Peyer's patch (tissue), 4 donors: ENCODE measurements around the gene CSTB. TPM values are rescaled to one million over a fixed set of nuclear protein-coding genes. Genes with fewer than 3 reads are reported as not detected.

Experiments
- DNase-seq, 3 donors: peaks; one replicate each; pipeline ENCODE4 v3.0.0-alpha.2; 2017 to 2019
- H3K27ac ChIP-seq, 4 donors: fragments of 200-600 bp; sonication (generic); one replicate each; pipeline ENCODE4 v1.5.1; 2016 to 2019
- H3K27me3 ChIP-seq, 2 donors: fragments of 200-600 bp; sonication (generic); one replicate each; pipeline ENCODE4 v1.5.1; 2019
- H3K36me3 ChIP-seq, 3 donors: fragments of 200-600 bp; sonication (generic); one replicate each; pipeline ENCODE4 v1.5.1; 2016 to 2019
- H3K4me1 ChIP-seq, 4 donors: fragments of 200-600 bp; sonication (generic); one replicate each; pipeline ENCODE4 v1.5.1; 2016 to 2019
- H3K4me3 ChIP-seq, 4 donors: fragments of 200-600 bp; sonication (generic); 1 replicate in 3 of 4; 2 replicates in 1 of 4; pipeline ENCODE4 v1.5.1; 2016 to 2019; ENCODE audit warnings: mild to moderate bottlenecking in 1 of 4
- H3K9me3 ChIP-seq, 4 donors: fragments of 200-600 bp; sonication (generic); one replicate each; pipeline ENCODE4 v1.5.1; 2016 to 2019; ENCODE audit warnings: mild to moderate bottlenecking in 1 of 4
- CTCF ChIP-seq, 6 experiments: fragments of 450-650 bp in 4 of 6; fragments of 200-600 bp in 2 of 6; sonication (generic) in 1 of 6; IDR thresholded peaks; one replicate each; pipeline ENCODE4 v1.5.1; 2017 to 2019; ENCODE audit warnings: antibody characterized with exemption in 6 of 6, mild to moderate bottlenecking in 3 of 6, moderate library complexity in 1 of 6
- POLR2A ChIP-seq, 2 donors: fragments of 450-650 bp; IDR thresholded peaks; one replicate each; pipeline ENCODE4 v1.5.1; 2017; ENCODE audit warnings: antibody characterized with exemption in 2 of 2, mild to moderate bottlenecking in 2 of 2, moderate library complexity in 2 of 2
- total RNA-seq, 4 donors: library from RNA; depleted of rRNA; stranded (reverse); fragments of >200 nt; gene quantifications; one replicate each; pipeline ENCODE4 v1.1.0, GENCODE V29; 2016

CSTB gene
- total RNA-seq, 4 donors from 2014 or later = 7.4 to 16.1 (median 13.3) TPM

- no peak for DNase-seq
- no peak overlapping the region for H3K27ac ChIP-seq
- H3K9me3 ChIP-seq = no peaks in the 10 kb centered on the region
- no peak overlapping the region for H3K4me3 ChIP-seq
- H3K27me3 ChIP-seq = no peaks in the 10 kb centered on the region
- H3K36me3 ChIP-seq = peaks cover 0 to 18% (median 0%) of the 10 kb centered on the region in 3 donors
- peaks cover 3 to 39% (median 4%) of the 10 kb centered on the region in 4 donors for H3K4me1 ChIP-seq
- no peak for TF ChIP-seq CTCF (IDR thresholded peaks at IDR 0.05)
These were observed 4.9 kb downstream of the CSTB start for GRCh38 chr21:43771199-43771675.

GRCh38 chr21:43770066-43770655, 5.9 kb downstream of the CSTB start:
- H3K4me3 ChIP-seq = no peak overlapping the region
- H3K36me3 ChIP-seq = peaks cover 0 to 18% (median 0%) of the 10 kb centered on the region in 3 donors
- peaks cover 2 to 35% (median 3%) of the 10 kb centered on the region in 4 donors for H3K4me1 ChIP-seq
- no peaks in the 10 kb centered on the region for H3K27me3 ChIP-seq
- no peak for DNase-seq
- no peaks in the 10 kb centered on the region for H3K9me3 ChIP-seq
- no peak overlapping the region for H3K27ac ChIP-seq
- TF ChIP-seq POLR2A (IDR thresholded peaks at IDR 0.05) (no peak), CTCF (IDR thresholded peaks at IDR 0.05) (no peak)

- TF ChIP-seq POLR2A (IDR thresholded peaks at IDR 0.05) (no peak), CTCF (IDR thresholded peaks at IDR 0.05) (no peak)
These were observed 6.7 kb downstream of the CSTB start for GRCh38 chr21:43769325-43769958.

GRCh38 chr21:43768868-43769167, 7.3 kb downstream of the CSTB start:
- DNase-seq = no peak
- Histone ChIP-seq H3K27me3 (no peaks in the 10 kb centered on the region), H3K36me3 (peaks cover 0 to 11% (median 0%) of the 10 kb centered on the region in 3 donors), H3K4me1 (peaks cover 0 to 24% (median 1%) of the 10 kb centered on the region in 4 donors), H3K27ac (no peak overlapping the region), H3K9me3 (no peaks in the 10 kb centered on the region), H3K4me3 (no peak overlapping the region)
- no peak for TF ChIP-seq POLR2A (IDR thresholded peaks at IDR 0.05)
- TF ChIP-seq CTCF (IDR thresholded peaks at IDR 0.05) = no peak

More at GRCh38 chr21:43769325-43769958, 6.7 kb downstream of the CSTB start:
- H3K36me3 ChIP-seq = peaks cover 0 to 17% (median 0%) of the 10 kb centered on the region in 3 donors
- H3K4me1 ChIP-seq = peaks cover 0 to 28% (median 1%) of the 10 kb centered on the region in 4 donors
- DNase-seq = no peak
- H3K27me3 ChIP-seq = no peaks in the 10 kb centered on the region
- no peaks in the 10 kb centered on the region for H3K9me3 ChIP-seq
- H3K4me3 ChIP-seq = no peak overlapping the region
- no peak overlapping the region for H3K27ac ChIP-seq

- Histone ChIP-seq H3K4me3 (no peak overlapping the region), H3K27me3 (no peaks in the 10 kb centered on the region), H3K36me3 (peaks cover 0 to 5% (median 0%) of the 10 kb centered on the region in 3 donors), H3K9me3 (no peaks in the 10 kb centered on the region), H3K27ac (peak overlapping the region in 3 of 4 donors; percentile 42 to 66 (median 59)), H3K4me1 (peaks cover 0 to 24% (median 1%) of the 10 kb centered on the region in 4 donors)
- TF ChIP-seq CTCF (IDR thresholded peaks at IDR 0.05) = no peak
- no peak for TF ChIP-seq POLR2A (IDR thresholded peaks at IDR 0.05)
- peak in 2 of 3 donors; percentile 84 to 86 for DNase-seq
These were observed 7.9 kb downstream of the CSTB start for GRCh38 chr21:43767984-43768867.
